HG03097 (cell line): ENCODE results near the gene CATSPER1.

Source experiments
- ATAC-seq: cut with Tn5 transposase; IDR thresholded peaks from one replicate; pipeline ENCODE4 v1.9.1; 2021; ENCODE audit not compliant: unreplicated experiment, low FRiP score

Gene CATSPER1

DNA sequence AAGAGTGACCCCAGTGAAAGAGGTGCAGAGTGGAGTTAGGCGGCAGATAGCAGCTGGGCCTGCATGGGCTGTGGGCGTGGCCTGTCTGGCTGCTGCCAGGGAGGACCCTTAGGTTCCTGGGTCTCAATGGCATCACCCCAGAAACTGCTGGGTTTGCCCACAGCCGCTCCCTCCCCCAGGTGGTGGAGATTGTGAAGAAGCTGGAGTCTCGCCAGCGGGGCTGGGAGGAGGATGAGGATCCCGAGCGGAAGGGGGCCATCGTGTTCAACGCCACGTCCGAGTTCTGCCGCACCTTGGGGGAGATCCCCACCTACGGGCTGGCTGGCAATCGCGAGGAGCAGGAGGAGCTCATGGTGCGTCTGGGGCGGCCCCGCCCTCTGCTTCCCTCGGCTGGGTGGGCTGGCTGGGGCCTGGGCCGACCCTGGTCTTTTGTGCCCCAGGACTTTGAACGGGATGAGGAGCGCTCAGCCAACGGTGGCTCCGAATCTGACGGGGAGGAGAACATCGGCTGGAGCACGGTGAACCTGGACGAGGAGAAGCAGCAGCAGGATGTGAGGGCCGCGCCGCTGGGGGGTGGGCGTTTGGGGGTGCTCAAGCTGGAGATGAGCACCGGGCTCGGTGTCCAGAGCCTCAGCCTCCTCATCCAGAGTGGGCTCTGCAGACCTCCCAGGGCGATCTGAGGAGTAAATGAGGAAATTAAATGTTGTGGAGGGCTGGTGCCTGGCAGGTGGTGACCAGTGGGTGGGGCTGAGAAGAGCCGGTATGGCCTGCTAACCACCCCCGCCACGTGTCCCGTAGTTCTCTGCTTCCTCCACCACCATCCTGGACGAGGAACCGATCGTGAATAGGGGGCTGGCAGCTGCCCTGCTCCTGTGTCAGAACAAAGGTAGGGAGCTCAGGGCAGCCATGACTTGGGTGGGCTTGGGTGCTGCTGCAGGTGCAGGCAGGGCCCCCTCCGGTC, 49.8 kb downstream of the CATSPER1 start:
- ATAC-seq: no peak

DNA sequence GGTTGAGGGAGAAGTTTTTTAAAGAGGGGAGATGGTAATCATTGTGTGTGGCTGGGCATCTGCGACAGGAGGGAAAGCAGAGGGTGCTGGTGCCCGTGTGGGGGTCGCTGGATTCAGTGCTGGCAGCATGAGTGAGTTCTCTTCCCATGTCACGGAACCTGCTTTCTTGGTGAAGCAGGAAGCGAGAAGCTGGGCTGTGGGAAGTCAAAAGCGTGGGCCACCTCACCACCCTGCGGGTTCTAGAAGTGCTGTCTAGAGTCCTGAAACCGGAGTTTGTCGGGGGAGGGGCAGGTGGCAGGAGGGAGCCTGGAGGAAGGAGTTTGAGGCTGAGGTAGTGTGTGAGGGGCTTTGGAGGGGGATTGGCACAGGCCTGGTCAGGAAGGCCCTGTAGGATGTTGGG, 50.5 kb downstream of the CATSPER1 start:
- ATAC-seq: no peak

DNA sequence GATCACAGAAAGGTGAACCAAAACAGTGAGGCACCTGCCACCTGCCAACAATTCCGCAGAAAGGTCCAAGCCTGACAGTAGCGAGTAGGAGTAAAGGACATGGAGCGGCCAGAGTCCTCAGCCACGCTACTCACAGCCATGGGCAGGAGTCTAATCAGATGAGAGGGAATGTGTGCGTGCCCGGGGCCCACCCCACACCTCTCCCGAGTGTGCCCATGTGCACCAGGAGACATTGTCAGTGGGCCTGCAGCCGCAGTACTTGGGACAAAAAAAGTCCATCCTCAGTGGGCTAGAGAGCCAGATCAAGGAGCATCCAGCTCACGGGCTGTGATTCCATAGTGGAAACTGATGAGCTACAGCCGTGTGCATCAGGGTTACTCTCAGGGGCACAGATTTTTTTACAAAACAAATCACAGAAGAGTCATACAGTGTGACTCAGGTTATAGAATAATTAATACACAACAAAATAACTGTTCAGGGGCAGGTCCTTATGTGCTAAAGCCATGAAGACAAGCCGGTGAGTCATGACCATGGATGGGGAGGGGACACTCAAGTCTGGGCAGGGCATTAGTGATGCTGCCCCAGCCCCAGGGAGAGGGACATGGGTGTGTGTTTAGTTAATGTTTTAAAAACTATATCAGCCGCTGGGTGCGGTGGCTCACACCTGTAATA, 52.7 kb downstream of the CATSPER1 start:
- ATAC-seq: no peak

DNA sequence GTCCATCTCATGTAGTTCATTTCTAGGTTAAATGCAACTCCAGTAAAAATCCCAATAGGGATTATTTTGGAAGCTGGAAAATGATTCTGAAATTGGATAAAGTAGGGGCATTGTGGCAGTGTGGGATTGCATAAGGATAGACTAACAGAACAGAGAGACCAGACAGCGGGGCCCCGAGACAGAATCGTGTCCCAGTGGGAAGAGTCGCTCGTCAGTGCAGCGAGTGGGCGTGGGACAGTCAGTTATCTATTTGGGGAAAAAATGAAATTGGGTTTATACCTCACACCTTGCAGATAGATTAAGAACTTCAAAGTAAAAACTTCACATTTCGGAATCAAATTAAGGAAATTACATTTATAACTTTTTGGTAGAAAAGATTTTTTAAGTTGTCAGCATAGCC, 54.2 kb downstream of the CATSPER1 start:
- ATAC-seq: no peak

DNA sequence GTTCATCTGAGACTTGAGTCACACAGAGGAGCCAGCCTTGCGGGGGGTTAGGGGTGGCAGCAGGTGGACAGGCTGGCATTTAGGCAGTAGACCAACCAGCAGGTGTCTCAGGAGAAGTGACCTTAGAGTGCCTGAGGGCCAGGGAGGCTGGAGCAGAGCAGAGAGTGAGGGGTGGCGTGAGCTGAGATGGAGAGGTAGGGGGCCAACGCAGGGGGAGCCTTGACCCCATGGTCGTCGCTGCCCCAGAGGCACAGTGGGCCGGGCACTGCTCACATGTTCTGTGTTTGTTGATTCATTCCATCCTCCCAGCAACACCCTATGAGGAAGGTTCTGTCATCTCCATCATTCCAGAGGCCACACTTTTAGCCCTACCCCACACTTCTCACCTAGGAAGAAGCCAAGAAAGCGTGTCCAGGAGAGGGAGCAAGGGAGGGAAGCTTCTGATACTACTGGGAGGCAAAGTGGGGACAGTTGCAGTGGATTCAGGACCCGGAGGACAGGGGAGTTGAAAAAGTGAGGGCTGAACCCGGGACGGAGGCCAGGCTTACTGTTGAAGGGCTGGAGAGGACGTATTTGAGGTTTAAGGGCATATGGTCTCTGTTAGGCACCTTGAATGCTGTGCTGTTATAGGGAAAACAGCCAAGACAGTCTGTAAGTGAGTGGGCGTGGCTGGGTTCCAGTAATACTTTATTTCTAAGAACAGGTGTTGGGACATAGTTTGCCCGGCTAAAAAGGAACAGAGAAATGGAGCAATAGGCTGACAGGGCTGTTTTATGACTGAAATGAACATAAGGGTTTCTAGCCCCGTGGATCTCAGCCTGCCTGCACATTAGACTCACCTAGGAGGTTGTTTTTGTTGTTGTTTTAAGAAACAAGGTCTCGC, 57.4 kb downstream of the CATSPER1 start:
- no peak for ATAC-seq

DNA sequence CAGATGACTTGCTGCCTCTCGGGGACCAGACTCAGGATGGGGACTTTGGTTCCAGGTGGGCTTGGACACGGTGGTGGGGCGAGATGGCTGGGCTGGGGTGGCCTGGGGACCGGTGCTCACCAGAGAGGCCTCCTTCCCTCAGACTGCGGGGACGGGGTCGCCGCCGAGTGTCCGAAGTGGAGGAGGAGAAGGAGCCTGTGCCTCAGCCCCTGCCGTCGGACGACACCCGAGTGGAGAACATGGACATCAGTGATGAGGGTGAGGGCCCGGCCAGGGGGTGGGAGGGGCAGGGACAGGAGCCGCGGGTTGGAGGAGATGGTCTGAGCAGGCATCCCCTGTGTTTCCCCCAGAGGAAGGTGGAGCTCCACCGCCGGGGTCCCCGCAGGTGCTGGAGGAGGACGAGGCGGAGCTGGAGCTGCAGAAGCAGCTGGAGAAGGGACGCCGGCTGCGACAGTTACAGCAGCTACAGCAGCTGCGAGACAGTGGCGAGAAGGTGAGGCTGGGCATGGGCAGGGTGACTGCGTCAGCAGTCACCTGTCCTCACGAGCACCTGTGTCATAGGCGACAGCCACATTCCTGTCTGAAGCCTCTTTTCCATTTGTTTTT, 58.8 kb downstream of the CATSPER1 start:
- ATAC-seq: no peak
